Measurements from ENCODE around the gene ALG8.

The ALG8 gene

GRCh38 chr11:78138291-78138690 is 1.1 kb downstream of the ALG8 start:
- H3K4me3 ChIP-seq (ENCODE audit: low read length in 2 of 2) = peak overlapping the region in 1 of 2 donors; percentile 85
- no peak overlapping the region for H3K9ac ChIP-seq (ENCODE audit: low read length in 2 of 2)
- no peaks in the 10 kb centered on the region for H3K9me3 ChIP-seq (ENCODE audit: control insufficient read depth in 2 of 2, low read length in 2 of 2)
- peaks cover 0 to 2% of the 10 kb centered on the region in 2 donors for H3K36me3 ChIP-seq (ENCODE audit: control insufficient read depth in 2 of 2, insufficient read depth in 2 of 2, low read length in 2 of 2)
- no peaks in the 10 kb centered on the region for H3K27me3 ChIP-seq (ENCODE audit: control insufficient read depth in 1 of 2, insufficient read depth in 2 of 2, low read length in 2 of 2)
- no peak overlapping the region for H3K27ac ChIP-seq (ENCODE audit: low read length)
- H3K4me1 ChIP-seq (ENCODE audit: control insufficient read depth, insufficient read depth, low read length) = peaks cover 7% of the 10 kb centered on the region

DNA sequence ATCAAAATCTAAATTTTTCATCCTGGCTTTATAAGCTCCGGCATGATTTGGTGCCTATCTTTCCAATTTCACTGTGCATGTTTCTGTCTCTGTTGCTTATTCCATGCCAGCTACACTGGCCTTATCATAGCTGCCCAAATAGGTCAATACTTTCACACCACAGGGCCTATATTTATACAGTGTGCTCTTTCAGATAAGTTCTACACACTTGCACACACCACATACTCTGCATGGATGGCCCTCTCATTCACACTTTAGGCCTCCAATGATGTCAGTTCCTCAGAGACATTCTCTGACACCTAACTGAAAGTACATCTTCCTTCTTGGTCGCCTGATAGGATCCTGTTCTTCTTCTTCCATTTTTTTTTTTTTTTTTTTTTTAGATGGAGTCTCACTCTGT is 7.0 kb downstream of the ALG8 start:
- H3K27ac ChIP-seq (ENCODE audit: low read length) = no peak overlapping the region
- no peak overlapping the region for H3K4me3 ChIP-seq (ENCODE audit: low read length in 2 of 2)

GRCh38 chr11:78131956-78132355 is 7.5 kb downstream of the ALG8 start:
- no peaks in the 10 kb centered on the region for H3K4me1 ChIP-seq (ENCODE audit: control insufficient read depth, insufficient read depth, low read length)
- H3K9ac ChIP-seq (ENCODE audit: low read length in 2 of 2) = no peak overlapping the region
- H3K27ac ChIP-seq (ENCODE audit: low read length) = no peak overlapping the region
- no peaks in the 10 kb centered on the region for H3K27me3 ChIP-seq (ENCODE audit: control insufficient read depth in 1 of 2, insufficient read depth in 2 of 2, low read length in 2 of 2)
- no peak overlapping the region for H3K4me3 ChIP-seq (ENCODE audit: low read length in 2 of 2)
- H3K9me3 ChIP-seq (ENCODE audit: control insufficient read depth in 2 of 2, low read length in 2 of 2) = no peaks in the 10 kb centered on the region
- peaks cover 0 to 2% of the 10 kb centered on the region in 2 donors for H3K36me3 ChIP-seq (ENCODE audit: control insufficient read depth in 2 of 2, insufficient read depth in 2 of 2, low read length in 2 of 2)

More for the DNA sequence above, 7.0 kb downstream of the ALG8 start:
- Histone ChIP-seq H3K4me1 (ENCODE audit: control insufficient read depth, insufficient read depth, low read length) (no peaks in the 10 kb centered on the region), H3K9me3 (ENCODE audit: control insufficient read depth in 2 of 2, low read length in 2 of 2) (no peaks in the 10 kb centered on the region), H3K27me3 (ENCODE audit: control insufficient read depth in 1 of 2, insufficient read depth in 2 of 2, low read length in 2 of 2) (no peaks in the 10 kb centered on the region), H3K36me3 (ENCODE audit: control insufficient read depth in 2 of 2, insufficient read depth in 2 of 2, low read length in 2 of 2) (peaks cover 0 to 2% of the 10 kb centered on the region in 2 donors), H3K9ac (ENCODE audit: low read length in 2 of 2) (no peak overlapping the region)

DNA sequence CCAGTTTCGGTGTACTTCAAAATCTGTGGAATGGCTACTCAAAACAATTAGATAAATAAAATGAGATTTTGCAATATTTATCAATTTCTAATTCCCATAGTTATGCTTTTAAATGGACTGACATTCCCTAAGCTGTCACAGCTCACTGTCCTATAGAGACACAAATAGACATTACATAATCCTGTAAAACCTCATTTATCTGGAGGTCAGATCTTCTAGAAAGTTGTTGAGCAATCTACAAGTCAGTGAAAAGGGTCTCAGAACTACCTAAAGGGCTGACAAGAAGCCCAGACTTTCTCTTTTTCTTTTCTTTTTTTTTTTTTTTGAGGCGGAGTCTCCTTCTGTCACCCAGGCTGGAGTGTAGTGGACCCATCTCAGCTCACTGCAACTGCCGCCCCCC is 12.0 kb downstream of the ALG8 start:
- no peak overlapping the region for H3K9ac ChIP-seq (ENCODE audit: low read length in 2 of 2)
- no peak overlapping the region for H3K27ac ChIP-seq (ENCODE audit: low read length)
- no peaks in the 10 kb centered on the region for H3K4me1 ChIP-seq (ENCODE audit: control insufficient read depth, insufficient read depth, low read length)
- H3K36me3 ChIP-seq (ENCODE audit: control insufficient read depth in 2 of 2, insufficient read depth in 2 of 2, low read length in 2 of 2) = peaks cover 0 to 2% of the 10 kb centered on the region in 2 donors
- H3K27me3 ChIP-seq (ENCODE audit: control insufficient read depth in 1 of 2, insufficient read depth in 2 of 2, low read length in 2 of 2) = no peaks in the 10 kb centered on the region
- H3K4me3 ChIP-seq (ENCODE audit: low read length in 2 of 2) = no peak overlapping the region
- no peaks in the 10 kb centered on the region for H3K9me3 ChIP-seq (ENCODE audit: control insufficient read depth in 2 of 2, low read length in 2 of 2)

DNA sequence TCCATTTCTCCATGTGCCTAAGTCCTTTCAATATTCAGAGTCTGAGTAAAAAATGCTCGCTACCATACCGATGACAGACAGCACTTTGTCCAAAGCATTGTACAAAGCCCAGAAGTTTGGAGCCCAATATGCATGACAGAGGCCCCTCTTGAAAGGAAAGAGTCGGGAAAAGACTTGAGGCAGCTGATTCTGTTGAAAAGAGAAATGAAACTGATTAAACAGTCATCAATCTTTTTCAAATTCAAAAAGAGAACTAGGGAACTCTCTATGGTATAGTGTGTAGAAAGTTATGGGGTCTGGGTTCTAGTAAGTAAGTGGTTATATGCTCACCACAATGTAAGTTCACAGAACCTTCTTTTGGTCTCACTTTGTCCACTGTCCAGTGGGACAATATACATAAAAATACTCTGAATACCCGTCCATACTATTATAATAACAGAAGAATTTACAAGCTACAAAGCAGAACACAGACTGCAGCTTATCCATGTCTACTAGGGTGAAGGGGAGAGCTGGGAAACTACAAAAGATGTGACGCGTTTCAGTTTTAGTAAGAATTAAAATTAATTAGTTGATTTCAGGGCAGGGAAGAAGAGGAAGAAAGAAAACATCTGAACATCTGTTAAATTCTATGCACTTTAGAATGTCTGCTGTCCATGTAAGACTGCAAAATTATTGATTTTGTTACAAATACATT is 26.7 kb downstream of the ALG8 start:
- H3K27me3 ChIP-seq (ENCODE audit: control insufficient read depth in 1 of 2, insufficient read depth in 2 of 2, low read length in 2 of 2) = no peaks in the 10 kb centered on the region
- peaks cover 11 to 15% of the 10 kb centered on the region in 2 donors for H3K36me3 ChIP-seq (ENCODE audit: control insufficient read depth in 2 of 2, insufficient read depth in 2 of 2, low read length in 2 of 2)
- H3K4me3 ChIP-seq (ENCODE audit: low read length in 2 of 2) = no peak overlapping the region
- H3K27ac ChIP-seq (ENCODE audit: low read length) = no peak overlapping the region
- no peaks in the 10 kb centered on the region for H3K4me1 ChIP-seq (ENCODE audit: control insufficient read depth, insufficient read depth, low read length)
- no peaks in the 10 kb centered on the region for H3K9me3 ChIP-seq (ENCODE audit: control insufficient read depth in 2 of 2, low read length in 2 of 2)
- H3K9ac ChIP-seq (ENCODE audit: low read length in 2 of 2) = no peak overlapping the region

- Histone ChIP-seq H3K27ac (ENCODE audit: low read length) (no peak overlapping the region), H3K27me3 (ENCODE audit: control insufficient read depth in 1 of 2, insufficient read depth in 2 of 2, low read length in 2 of 2) (no peaks in the 10 kb centered on the region), H3K9me3 (ENCODE audit: control insufficient read depth in 2 of 2, low read length in 2 of 2) (no peaks in the 10 kb centered on the region), H3K4me3 (ENCODE audit: low read length in 2 of 2) (no peak overlapping the region), H3K4me1 (ENCODE audit: control insufficient read depth, insufficient read depth, low read length) (no peaks in the 10 kb centered on the region), H3K9ac (ENCODE audit: low read length in 2 of 2) (no peak overlapping the region), H3K36me3 (ENCODE audit: control insufficient read depth in 2 of 2, insufficient read depth in 2 of 2, low read length in 2 of 2) (peaks cover 11 to 15% of the 10 kb centered on the region in 2 donors)
Measured at GRCh38 chr11:78111298-78111697, 28.1 kb downstream of the ALG8 start.

GRCh38 chr11:78110830-78111229 is 28.6 kb downstream of the ALG8 start:
- Histone ChIP-seq H3K36me3 (ENCODE audit: control insufficient read depth in 2 of 2, insufficient read depth in 2 of 2, low read length in 2 of 2) (peaks cover 11 to 15% of the 10 kb centered on the region in 2 donors), H3K4me1 (ENCODE audit: control insufficient read depth, insufficient read depth, low read length) (no peaks in the 10 kb centered on the region), H3K27ac (ENCODE audit: low read length) (no peak overlapping the region), H3K27me3 (ENCODE audit: control insufficient read depth in 1 of 2, insufficient read depth in 2 of 2, low read length in 2 of 2) (no peaks in the 10 kb centered on the region), H3K4me3 (ENCODE audit: low read length in 2 of 2) (no peak overlapping the region), H3K9me3 (ENCODE audit: control insufficient read depth in 2 of 2, low read length in 2 of 2) (no peaks in the 10 kb centered on the region), H3K9ac (ENCODE audit: low read length in 2 of 2) (no peak overlapping the region)

GRCh38 chr11:78110351-78110750 is 29.1 kb downstream of the ALG8 start:
- Histone ChIP-seq H3K36me3 (ENCODE audit: control insufficient read depth in 2 of 2, insufficient read depth in 2 of 2, low read length in 2 of 2) (peaks cover 11 to 15% of the 10 kb centered on the region in 2 donors), H3K4me3 (ENCODE audit: low read length in 2 of 2) (no peak overlapping the region), H3K27ac (ENCODE audit: low read length) (no peak overlapping the region), H3K9ac (ENCODE audit: low read length in 2 of 2) (no peak overlapping the region), H3K9me3 (ENCODE audit: control insufficient read depth in 2 of 2, low read length in 2 of 2) (no peaks in the 10 kb centered on the region), H3K4me1 (ENCODE audit: control insufficient read depth, insufficient read depth, low read length) (no peaks in the 10 kb centered on the region), H3K27me3 (ENCODE audit: control insufficient read depth in 1 of 2, insufficient read depth in 2 of 2, low read length in 2 of 2) (no peaks in the 10 kb centered on the region)

GRCh38 chr11:78109081-78110015 is 30.1 kb downstream of the ALG8 start:
- Histone ChIP-seq H3K9me3 (ENCODE audit: control insufficient read depth in 2 of 2, low read length in 2 of 2) (no peaks in the 10 kb centered on the region), H3K4me3 (ENCODE audit: low read length in 2 of 2) (no peak overlapping the region), H3K9ac (ENCODE audit: low read length in 2 of 2) (no peak overlapping the region), H3K36me3 (ENCODE audit: control insufficient read depth in 2 of 2, insufficient read depth in 2 of 2, low read length in 2 of 2) (peaks cover 11 to 15% of the 10 kb centered on the region in 2 donors), H3K27me3 (ENCODE audit: control insufficient read depth in 1 of 2, insufficient read depth in 2 of 2, low read length in 2 of 2) (no peaks in the 10 kb centered on the region), H3K4me1 (ENCODE audit: control insufficient read depth, insufficient read depth, low read length) (no peaks in the 10 kb centered on the region), H3K27ac (ENCODE audit: low read length) (no peak overlapping the region)

DNA sequence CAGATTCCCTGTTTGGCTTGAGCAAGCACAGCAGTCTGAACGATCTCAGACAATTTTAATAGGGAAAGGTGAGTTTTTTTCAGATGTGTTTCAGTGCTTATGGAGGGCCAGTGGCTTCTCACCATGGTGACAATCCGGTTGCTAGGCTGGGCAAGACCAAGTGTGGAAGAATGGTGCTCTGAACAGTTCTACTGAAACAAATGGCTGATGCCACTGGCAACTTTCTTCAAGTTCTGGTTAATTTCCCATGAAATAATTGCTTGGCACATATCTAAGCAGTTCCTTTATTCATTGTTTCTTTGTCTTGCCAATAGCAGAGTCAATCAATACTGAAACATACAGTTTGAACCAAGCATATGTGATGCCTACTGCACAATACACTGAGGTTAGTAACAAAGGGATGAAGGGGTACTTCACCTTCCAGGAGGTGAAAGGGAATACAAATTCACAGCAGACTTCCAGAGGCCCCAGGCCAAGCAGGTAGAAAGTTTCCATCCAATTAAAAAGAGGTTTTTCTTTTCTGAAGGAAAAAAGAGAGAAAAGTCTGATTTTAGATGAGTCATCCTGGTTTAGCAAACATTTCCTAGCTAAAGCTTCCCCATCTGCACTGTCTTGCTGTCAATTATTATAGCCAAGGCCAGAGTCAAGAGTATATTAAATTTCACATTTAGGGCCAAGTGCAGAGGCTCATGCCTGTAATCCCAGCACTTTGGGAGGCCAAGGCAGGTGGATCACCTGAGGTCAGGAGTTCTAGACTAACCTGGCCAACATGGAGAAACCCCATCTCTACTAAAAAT is 38.6 kb downstream of the ALG8 start:
- Histone ChIP-seq H3K9me3 (ENCODE audit: control insufficient read depth in 2 of 2, low read length in 2 of 2) (no peaks in the 10 kb centered on the region), H3K4me3 (ENCODE audit: low read length in 2 of 2) (no peak overlapping the region), H3K27me3 (ENCODE audit: control insufficient read depth in 1 of 2, insufficient read depth in 2 of 2, low read length in 2 of 2) (no peaks in the 10 kb centered on the region), H3K9ac (ENCODE audit: low read length in 2 of 2) (no peak overlapping the region), H3K4me1 (ENCODE audit: control insufficient read depth, insufficient read depth, low read length) (no peaks in the 10 kb centered on the region), H3K36me3 (ENCODE audit: control insufficient read depth in 2 of 2, insufficient read depth in 2 of 2, low read length in 2 of 2) (peaks cover 10 to 15% of the 10 kb centered on the region in 2 donors), H3K27ac (ENCODE audit: low read length) (no peak overlapping the region)

Measured in stomach smooth muscle (tissue), 2 donors.